SK-N-DZ (cell line): ENCODE results near the gene PPM1M.

Source experiments
- DNase-seq: peaks from one replicate; pipeline ENCODE4 v3.0.0-alpha.2; 2015; ENCODE audit warnings: low spot score

The PPM1M gene

GRCh38 chr3:52230889-52231499 lies 14.6 kb upstream of the PPM1M start:
- DNase-seq, result no peak

DNA sequence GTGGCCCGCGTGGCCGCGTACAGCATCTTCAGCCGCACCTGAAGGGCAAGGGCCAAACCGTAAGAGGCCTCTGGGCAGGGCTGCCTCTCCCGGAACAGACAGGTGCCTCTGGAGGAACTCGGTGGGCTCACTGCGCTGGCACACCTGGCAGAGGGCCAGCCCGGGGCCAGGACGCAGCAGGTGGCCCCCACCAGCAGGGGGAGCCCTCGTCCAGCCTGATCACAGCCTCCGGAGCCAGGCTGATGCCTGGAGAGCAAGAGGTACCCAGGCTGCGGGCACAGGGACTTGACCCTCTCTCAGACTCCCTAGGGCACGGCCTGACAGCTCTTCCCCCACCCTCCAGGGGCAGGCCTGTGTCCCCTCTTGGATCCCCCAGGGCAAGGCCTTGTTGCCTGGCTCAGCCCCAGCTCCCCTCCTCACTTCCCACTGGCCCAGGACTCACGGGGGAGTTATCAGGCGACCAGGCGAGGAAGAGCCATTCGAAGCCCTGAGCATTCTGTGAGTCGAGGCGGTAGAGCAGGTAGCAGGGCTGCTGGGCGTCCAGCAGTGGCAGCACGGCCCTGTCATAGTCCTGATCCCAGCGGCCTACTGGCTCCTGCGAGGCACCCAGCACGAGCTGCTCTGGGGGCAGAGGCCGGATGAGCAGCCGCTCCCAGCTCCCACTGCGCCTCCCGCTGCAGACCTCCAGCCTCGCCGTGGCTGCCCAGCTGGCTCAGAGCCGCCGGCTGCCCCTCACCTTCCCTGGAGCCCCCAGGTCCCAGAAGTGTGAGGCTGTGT lies 13.9 kb upstream of the PPM1M start:
- peak; percentile 39 for DNase-seq

DNA sequence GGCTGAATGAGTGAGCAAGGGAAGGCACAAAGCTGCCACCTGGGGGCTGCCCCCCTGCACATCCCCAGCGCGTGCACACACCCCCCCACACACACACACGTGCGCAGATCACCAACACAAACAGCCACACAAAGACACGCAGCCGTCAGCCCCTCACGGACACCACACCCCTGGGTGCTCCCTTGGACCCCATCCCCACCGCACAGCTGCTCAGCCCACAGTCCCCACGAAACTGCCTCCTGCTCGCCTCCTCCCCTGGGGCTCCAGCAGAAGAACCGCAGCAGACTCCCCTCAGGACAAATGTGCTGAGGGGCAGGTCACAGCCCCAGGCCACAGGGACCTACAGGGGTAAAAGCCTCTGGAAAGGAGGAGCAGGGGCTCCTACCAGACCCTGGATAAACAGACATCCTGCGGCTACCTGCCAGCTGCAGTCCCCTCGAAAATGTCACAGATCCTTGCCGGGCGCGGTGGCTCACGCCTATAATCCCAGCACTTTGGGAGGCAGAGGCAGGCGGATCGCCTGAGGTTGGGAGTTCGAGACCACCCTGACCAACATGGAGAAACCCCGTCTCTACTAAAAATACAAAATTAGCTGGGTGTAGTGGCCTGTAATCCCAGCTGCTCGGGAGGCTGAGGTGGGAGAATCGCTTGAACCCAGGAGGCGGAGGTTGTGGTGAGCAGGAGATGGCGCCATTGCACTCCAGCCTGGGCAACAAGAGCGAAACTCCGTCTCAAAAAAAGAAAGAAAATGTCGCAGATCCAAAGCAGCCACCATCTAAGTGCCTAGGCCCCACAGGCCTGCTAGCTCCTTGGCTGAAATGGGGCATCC lies 13.1 kb upstream of the PPM1M start:
- no peak for DNase-seq

DNA sequence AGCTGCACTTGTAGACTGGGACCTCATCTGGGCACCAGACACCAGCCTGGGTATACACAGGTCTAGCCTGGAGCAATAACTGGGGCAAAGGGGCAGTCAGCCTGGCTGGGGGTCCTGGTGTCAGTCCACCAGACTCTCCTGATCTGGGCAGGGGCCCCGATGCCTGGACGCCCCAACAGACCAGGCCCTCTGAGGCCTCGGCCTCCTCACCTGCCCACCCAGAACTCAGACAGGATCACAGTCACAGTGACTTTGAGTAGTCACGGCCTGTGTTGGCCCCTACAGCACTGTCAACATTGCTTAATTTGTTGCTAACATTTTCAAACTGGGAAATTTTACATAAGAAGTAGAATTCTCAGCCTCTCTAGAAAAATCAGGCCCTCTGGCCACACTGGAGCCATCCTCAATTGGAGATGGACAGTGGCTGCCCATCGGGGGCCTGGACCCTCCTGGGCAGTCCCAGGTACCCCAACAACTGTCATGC lies 12.4 kb upstream of the PPM1M start:
- no peak for DNase-seq

DNA sequence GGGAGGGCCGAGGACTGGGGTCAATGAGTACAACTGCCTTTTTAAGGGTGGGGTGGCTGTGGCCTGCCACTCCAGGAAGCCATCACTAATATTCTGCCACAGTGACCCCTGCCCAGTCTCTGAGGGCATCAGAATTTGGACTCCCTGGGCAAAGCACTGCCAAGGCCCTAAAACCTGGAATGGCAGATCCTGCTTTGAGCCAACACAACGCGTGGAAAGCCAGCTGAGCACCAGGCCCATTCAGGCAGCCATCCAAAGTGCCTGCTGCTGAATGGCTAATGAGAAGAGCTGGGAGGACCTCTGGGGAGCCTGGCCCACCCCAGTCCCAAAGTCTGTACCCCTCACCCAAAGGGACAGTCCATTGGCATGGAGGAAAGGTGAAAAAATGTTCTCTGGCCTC lies 11.6 kb upstream of the PPM1M start:
- no peak for DNase-seq

- DNase-seq, result no peak
Measured at GRCh38 chr3:52234516-52235447, 10.8 kb upstream of the PPM1M start.

DNA sequence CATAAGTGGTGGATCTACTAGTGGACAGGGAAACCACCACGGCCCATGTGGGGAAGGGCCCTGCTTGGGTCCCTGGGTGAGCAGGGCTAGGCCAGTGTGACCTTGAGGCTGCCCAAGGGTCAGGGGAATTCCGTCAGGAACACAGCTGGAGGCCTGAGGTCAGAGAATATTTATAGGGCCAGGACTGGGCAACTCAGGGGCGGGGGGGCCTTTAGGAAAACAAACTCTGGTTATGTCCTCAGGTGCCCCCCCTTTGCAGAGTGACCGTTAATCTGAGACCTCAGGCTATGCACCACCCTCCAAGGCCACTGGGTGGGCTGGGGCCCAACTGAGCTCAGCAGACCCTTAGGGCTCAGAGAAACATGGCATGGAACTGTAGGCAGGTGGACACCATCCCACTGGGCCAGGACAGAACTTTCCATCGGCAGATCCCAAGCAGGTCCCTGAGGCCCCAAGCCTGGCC lies 9.1 kb upstream of the PPM1M start:
- DNase-seq, result no peak

DNA sequence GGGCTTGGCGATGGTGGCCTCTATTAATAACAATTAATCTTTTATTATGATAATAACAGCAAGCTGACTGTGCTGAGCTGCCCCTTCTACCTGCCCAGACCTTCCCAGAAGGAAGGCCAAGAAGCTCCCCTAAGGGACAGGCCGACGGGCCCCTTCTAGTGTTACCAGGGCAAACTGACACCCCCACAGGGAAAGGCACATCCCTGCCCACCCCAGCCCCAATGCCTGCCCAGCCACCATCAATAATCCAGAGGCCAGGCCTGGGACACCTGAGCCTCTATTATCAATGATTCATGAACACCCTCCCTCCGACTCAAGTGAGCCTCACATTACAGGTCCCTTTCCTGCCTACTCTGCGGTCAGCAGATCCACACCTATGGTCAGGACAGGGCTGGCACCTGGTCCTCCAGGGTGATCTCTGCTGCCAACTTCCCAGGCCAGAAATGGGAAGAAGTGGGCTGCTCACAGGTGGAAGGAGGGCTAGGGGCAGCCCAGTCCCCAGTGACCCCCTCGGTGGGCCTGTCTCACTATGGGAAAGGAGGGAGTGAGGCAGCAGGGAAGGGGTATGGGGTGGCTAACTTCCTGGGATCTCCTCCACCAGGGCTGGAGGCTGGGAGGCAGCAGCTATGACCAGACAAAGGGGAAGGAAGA lies 8.4 kb upstream of the PPM1M start:
- DNase-seq, result no peak

GRCh38 chr3:52237657-52238172 lies 7.8 kb upstream of the PPM1M start:
- no peak for DNase-seq

GRCh38 chr3:52238193-52238760 lies 7.3 kb upstream of the PPM1M start:
- peak; percentile 38 for DNase-seq

DNA sequence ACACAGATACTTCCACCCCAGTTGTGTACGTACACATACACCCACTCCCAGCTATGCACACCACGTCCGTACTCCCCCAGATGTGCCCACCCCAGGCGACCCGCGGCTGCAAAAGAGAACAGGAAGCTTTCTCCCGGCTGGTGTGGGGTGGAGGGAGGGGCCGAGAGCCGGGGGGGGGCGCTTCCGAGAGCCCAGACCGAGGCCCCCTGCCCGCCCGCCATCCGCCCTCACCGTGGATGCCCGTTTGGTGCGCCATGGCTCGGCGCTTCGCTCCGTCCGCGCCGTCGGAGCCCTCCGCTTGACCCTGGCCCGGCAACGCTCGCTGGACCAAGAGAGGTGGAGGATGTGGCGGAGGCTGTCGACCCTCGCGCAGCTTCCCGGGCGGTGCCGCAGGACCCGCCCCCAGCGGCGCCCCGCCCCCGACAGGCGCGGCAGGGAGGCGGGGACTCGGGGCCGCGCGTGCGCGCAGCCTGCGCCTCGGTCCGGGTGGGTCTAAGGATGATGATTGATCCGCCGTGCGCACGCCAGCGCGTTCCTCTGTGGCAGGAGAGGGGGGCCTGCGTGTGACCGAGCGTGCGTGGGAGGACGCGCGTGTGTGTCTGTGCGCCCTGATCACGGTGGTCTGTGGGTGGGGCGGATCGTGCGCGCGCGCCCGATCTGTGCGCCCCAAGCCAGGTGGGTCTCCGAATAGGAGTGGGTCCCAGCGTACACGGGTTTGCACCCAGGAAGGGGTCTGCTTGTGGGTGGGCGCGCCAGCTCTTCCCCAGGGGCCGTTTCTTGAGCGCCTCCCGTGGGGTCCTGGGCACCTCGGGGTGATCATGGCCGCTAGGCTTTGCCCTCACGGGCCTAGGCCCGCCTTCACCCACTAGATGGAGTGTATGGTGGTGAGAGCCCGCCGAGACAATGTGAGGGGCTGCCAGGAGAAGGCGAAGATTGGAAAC lies 6.5 kb upstream of the PPM1M start, which contains the start of gene TWF2:
TWF2 (minus strand) TSS at position 398 of the 941 bp plus-strand sequence; CDS start at position 256, 142 bp downstream.
- DNase-seq, result peak; percentile 75

DNA sequence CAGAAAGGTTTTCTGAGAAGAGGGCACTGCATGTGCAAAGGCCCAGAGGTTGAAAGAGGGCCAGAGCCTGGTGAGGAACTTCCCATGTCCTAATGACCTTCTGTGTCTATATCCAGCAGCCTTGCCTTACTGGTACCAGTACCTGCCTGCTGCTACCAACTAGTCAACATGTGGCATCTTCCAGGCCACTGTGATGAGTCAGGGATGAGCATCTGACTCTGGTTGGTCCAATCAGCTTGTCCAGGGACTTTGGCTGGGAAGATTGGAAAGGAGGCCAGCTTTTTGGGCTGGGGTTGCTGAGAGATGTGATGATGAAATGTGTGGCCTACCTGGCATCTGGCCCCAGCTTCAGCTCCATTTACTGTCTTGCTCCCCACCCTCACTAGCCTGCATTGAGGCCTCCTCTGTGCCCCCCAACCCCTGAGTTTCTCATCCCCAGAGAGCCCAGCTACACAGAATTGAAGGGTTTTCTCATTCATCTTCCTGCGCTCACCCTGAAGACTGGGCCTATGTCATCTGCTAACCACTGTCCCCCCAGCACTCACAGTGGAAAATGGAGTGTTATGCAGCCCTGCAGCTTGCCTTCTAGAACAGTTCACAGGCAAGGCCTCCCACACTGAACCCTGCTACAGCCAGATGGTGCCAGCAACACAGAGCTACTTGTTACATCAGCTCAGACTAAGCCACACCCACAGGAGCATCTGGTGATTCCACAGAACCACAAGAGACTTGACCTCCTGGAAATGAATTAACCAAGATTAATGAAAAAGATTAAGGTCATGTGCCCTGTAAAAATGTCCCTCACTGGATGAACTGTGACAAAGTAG lies 5.3 kb upstream of the PPM1M start:
- peak; percentile 96 for DNase-seq

DNA sequence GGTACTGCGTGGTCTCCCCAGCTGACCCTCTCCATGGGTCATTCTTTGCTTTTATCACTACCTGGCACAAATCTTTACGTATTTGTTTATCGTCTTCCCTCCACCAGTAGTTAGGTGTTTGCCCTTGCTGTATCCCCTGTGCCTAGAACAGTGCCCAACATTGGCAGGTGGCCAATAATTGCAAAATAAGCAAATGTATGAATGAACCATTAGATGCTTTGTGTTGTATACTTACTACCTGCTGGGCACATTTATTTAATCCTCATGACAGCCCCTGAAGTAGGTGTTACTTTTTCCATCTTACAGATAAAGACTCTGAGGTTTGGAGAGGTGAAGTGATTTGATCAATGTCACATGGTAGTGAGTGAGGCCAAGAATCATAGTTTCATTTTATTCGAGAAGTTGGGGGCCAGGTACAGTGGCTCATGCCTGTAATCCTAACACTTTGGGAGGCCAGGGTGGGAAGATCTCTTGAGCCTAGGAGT lies 4.6 kb upstream of the PPM1M start:
- no peak for DNase-seq

DNA sequence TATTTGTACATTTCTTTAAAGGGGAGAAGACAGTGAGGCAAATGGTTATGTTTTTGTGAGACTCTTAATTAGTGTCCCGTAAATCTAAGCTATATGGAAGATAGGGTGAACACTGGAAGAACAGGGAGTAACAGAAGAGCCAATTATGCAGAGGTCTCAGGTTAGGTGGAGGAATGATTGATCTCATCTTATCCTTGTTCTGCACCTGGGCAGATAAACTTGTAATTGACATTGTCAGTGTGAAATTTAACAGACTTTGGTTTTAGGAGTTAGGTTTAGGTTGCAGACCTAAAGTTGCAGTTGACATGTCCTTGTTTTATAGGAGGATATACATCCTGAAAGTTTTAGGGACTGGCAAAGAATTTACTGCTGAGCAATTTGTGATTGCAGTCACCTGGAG lies 3.5 kb upstream of the PPM1M start:
- no peak for DNase-seq

DNA sequence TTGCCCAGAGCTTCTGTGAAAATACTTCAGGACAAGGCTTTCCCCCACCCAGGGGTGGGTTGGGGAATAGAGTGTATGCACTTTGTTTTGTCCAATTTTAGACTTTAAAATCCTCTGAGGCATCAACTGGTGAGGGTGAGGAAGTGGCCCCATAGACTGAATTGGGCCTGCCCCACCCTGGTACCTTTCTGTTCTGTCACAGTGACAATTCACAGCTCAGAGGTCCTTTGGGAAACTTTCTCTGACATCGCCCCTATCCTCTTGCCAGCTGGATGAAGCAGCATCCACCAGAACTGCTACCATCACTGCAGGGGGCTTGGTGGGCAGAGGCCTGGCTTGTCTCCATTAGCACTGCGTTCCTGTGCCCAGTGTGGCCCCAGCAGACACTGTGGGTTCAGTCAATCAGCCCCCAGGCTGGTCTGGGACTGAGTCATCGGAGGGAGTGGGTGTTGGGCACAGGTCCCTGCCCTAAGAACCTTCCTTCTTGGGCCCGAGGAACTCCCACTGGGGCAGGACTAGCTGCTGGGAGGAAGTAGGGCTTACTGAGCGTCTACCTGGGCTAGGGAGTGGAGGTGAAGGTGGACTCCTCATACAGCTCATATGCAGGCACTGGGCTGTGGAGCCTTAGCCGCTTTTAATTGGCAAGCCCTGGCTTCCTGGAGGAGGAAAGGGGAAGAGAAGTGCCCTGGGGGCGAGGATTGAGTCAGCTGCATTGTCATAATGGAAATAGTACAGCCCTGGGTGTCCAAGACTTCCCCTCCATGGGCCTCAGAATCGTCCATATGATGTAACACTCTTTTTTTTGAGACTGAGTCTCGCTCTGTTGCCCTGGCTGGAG lies 1.5 kb upstream of the PPM1M start:
- no peak for DNase-seq

- DNase-seq, result no peak
Measured at GRCh38 chr3:52246264-52246620, 683 bp downstream of the PPM1M start.
